Lung microvascular endothelial cell (primary cell): ENCODE data around the gene PTPN14. TPM values are rescaled to one million over a fixed set of nuclear protein-coding genes. Genes with fewer than 3 reads are reported as not detected.

Experiments
- DNase-seq, 2 donors: peaks; one replicate each; pipeline versions ENCODE4 v3.0.0 to v3.0.0-alpha.2; 2010; ENCODE audit warnings: low read depth in 2 of 2
- total RNA-seq: library from RNA; depleted of rRNA; stranded (reverse); fragments of >200 nt; gene quantifications from 2 replicates; pipeline ENCODE4 v1.2.1, GENCODE V29; 2014

Gene PTPN14
- total RNA-seq, 1 donor from 2014 or later: 71.8 TPM

- no peak for DNase-seq
Observed at GRCh38 chr1:214455971-214456867, 95.2 kb downstream of the PTPN14 start.

- DNase-seq: no peak
Observed at GRCh38 chr1:214455479-214455878, 95.9 kb downstream of the PTPN14 start.

GRCh38 chr1:214454569-214455396, 96.6 kb downstream of the PTPN14 start:
- peak in 1 of 2 donors; percentile 94 for DNase-seq

- peak in 1 of 2 donors; percentile 87 for DNase-seq
Observed at GRCh38 chr1:214453109-214453722, 98.2 kb downstream of the PTPN14 start.

DNA sequence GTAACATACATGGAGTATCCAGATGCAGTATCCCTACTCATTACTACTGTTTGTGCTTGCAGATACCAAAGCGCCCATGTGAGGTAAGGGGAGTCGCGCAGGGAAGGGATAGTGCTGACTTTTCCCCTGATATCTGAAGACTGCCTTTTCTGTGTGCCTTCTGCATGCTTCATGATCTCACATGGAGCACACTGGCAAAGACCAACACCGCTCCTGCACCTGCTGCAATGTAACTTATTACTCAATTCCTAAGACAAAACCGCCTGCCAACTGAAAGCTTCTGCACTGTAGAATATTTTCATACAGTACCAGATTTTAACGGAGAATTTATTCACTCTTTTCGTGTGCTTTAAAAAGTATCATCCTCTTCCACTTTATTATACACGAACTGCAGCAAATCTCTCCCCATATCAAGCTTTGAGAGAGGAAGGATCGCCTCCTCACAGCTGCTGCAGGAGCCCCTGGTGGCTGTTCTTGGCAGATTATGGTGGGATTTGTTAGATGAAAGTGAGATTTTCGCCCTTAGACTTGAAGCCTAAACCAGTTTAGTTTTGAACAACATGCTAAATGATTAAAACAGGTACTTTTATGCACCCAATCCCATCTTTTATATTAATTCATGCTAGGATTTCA, 99.1 kb downstream of the PTPN14 start:
- DNase-seq: no peak

DNA sequence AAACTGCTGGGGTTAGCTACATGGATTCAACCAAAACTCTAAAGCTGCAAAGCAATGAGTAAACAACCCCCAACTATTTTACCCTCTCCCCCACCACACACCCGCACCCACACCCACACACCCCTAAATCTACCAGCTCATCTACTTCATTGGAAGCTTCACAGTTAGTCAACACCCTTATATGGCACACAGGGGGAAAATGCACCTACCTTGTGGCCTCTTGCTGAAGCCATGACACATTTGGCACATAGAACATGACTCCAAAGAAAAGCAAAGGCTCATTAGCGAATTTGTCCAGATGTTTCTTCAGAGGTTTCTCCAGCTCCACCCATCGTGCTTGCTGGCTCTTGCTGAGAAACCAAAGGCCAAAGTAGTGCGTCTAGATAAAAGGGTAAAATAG, 99.8 kb downstream of the PTPN14 start:
- DNase-seq: no peak

GRCh38 chr1:214449371-214449770, 102.0 kb downstream of the PTPN14 start:
- no peak for DNase-seq

DNA sequence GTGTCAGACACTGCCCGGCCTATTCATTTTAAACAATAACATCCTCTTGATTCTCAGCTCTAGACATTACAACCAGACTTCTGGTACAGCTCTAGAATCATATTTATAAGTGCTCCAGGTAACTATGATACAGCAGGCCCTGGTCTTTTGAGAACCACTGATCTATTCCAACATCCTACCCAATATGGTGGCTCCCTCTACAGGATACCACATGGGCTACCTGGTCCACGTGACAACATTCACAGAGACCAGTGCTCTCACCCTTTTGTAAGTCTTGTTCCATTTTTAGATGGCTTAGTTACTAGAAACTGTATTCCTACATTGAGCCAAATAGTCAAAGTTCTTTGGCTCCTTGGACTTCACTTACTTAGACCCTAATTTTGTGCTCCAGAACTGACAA, 102.9 kb downstream of the PTPN14 start:
- no peak for DNase-seq

GRCh38 chr1:214447557-214447871, 103.9 kb downstream of the PTPN14 start:
- DNase-seq: no peak

DNA sequence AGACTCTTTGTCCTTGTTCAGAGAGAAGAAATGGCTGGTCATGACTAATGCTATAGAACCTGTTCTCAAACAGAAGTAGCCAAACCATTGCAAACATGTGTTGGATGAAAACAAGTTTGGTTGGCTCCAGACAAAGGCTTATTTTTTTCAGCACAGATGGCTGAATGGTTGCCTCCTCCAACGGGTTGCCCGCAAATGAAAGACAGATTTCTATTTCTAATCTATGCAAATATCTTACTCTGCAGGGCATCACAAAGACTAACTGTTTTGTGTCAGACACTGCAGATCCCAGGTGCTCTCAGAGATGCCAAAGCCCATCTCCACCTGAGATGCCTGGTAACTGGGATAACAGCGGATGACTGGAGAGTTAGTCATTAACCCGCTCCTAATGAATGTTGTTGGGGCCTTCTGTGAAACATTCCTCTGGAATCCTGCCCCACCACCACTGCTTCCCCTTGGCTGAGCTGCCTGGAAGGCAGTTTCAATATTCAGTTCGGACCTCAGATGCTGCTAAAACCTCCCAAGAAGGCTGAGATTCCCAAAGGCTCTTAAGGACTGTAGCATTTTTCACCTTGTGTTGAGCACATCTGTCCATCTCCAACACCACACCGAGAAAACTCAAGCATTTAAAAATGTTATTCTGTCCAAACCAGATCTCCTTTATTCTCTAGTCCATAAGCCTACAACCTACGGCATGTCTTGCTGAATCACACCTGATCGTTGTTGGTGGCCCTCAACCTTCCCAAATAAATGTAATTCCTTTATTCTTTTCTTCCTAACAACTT, 104.4 kb downstream of the PTPN14 start:
- DNase-seq: peak; percentile 57 to 93

- DNase-seq: peak in 1 of 2 donors; percentile 61
Observed at GRCh38 chr1:214445831-214446614, 105.4 kb downstream of the PTPN14 start.

DNA sequence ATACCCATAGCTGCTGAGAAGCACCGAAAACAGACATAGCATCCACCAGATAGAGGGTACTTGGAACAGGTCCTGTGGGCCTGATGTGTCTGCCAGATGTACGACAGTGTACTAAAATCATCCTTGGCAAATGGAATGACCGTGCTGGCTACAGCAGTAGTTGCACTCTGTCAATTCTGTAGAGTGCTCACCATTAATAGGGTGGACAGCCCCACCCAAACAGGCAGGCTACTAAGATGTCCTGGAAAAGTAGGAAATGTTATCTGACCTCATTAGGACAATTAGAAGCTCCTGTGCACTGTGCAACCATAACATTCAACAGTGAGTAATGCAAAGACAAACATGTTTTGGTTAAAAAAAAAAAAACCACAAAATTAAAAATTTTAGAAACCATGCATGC, 106.2 kb downstream of the PTPN14 start:
- peak in 1 of 2 donors; percentile 37 for DNase-seq

DNA sequence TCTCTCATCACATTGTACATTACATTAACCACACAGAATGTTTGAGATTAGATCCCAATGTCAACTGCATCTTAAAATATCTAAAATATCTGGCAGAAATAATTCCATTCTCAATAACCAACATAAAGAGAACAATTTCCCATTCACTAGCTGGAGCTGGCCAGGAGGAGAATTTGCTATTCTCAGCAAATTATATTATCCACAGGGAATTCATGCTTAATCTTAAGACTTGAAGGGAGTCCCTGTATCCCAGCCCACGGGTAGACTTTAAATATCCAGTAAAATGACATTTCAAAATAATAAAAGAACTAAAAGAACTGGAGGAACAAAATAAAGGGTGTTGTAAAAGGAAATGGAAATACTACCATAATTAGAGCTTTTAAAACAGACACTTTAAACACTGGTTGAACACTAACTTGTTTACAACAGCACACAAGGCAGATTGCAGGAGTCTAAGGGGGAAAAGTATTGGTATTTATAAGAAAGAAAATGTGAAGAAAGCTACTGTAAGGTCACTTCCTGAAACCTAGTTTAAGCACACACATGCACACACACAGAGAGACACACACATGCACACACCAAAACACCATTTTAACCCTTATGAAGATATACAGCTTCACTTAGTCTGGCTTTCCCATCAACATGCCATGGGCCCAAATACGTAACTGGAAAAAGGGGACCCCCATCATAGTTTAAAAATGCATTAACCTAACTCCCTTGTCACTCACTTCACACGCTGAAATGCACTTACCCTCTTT, 107.0 kb downstream of the PTPN14 start:
- no peak for DNase-seq

DNA sequence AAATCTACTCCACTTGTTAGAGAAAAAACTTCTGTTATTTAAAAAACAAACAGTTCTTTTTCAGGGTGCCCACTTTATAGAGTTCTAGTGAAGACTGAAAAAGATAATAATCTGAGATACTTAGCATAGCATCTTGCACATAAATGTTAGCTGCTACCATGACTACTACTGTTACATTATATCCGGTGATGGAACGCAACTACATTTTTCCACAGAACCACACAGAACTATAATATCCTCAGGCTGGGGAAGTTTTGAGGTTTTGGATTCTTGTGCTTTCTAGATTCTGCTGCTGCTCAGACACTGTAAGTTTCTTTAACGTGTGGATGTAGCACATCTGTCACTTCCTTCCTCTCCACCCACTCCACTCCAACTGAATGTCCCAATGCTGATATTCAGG, 110.3 kb downstream of the PTPN14 start:
- peak; percentile 73 to 86 for DNase-seq

- DNase-seq: no peak
Observed at GRCh38 chr1:214440219-214440965, 111.0 kb downstream of the PTPN14 start.

- DNase-seq: peak in 1 of 2 donors; percentile 93
Observed at GRCh38 chr1:214439352-214440119, 111.9 kb downstream of the PTPN14 start.

GRCh38 chr1:214438530-214438929, 112.9 kb downstream of the PTPN14 start:
- no peak for DNase-seq

GRCh38 chr1:214438075-214438474, 113.3 kb downstream of the PTPN14 start:
- peak in 1 of 2 donors; percentile 44 for DNase-seq
